Esophagus muscularis mucosa (tissue), 4 donors: ENCODE data around the gene KCNG4. TPM values are rescaled to one million over a fixed set of nuclear protein-coding genes. Genes with fewer than 3 reads are reported as not detected.

Experiments
- DNase-seq: peaks from one replicate; pipeline ENCODE4 v3.0.0-alpha.2; 2017; ENCODE audit errors: extremely low spot score
- H3K27ac ChIP-seq, 4 donors: fragments of 200-600 bp; sonication (generic); replicated peaks in 1 of 4; 1 replicate in 3 of 4; 2 replicates in 1 of 4; pipeline ENCODE4 v1.5.1; 2016 to 2019; ENCODE audit warnings: mild to moderate bottlenecking in 1 of 4
- H3K27me3 ChIP-seq, 4 donors: fragments of 200-600 bp; sonication (generic); one replicate each; pipeline versions ENCODE4 v1.5.1 to v1.6.0; 2016 to 2019
- H3K36me3 ChIP-seq, 4 donors: fragments of 200-600 bp; sonication (generic); one replicate each; pipeline ENCODE4 v1.5.1; 2016 to 2019
- H3K4me1 ChIP-seq, 4 donors: fragments of 200-600 bp; sonication (generic); one replicate each; pipeline ENCODE4 v1.5.1; 2016 to 2019
- H3K4me3 ChIP-seq, 4 donors: fragments of 200-600 bp; sonication (generic); 1 replicate in 2 of 4; 2 replicates in 2 of 4; pipeline ENCODE4 v1.5.1; 2016 to 2019; ENCODE audit warnings: mild to moderate bottlenecking in 4 of 4, moderate library complexity in 1 of 4
- H3K9me3 ChIP-seq, 4 donors: fragments of 200-600 bp; sonication (generic); 1 replicate in 3 of 4; 2 replicates in 1 of 4; pipeline ENCODE4 v1.5.1; 2016 to 2019
- CTCF ChIP-seq, 3 experiments: fragments of 200-600 bp in 2 of 3; fragments of 450-650 bp in 1 of 3; sonication (generic) in 2 of 3; IDR thresholded peaks; one replicate each; pipeline ENCODE4 v1.5.1; 2017 to 2019; ENCODE audit warnings: antibody characterized with exemption in 3 of 3, mild to moderate bottlenecking in 2 of 3, moderate library complexity in 1 of 3
- EP300 ChIP-seq: sonication (generic); formaldehyde crosslinking; IDR thresholded peaks from one replicate; pipeline ENCODE4 v1.6.1; 2017; ENCODE audit warnings: antibody characterized with exemption
- POLR2A ChIP-seq: fragments of 450-650 bp; IDR thresholded peaks from one replicate; pipeline ENCODE4 v1.6.1; 2017; ENCODE audit warnings: antibody characterized with exemption, moderate library complexity, mild to moderate bottlenecking, low read depth
- POLR2AphosphoS5 ChIP-seq, 2 donors: sonication (generic); formaldehyde crosslinking; IDR thresholded peaks; one replicate each; pipeline ENCODE4 v1.6.1; 2017; ENCODE audit warnings: antibody characterized with exemption in 2 of 2
- WGBS: methylation state at CpG from one replicate; pipeline ENCODE4 v1.1.5; 2018; 5-methylcytosine and 5-hydroxymethylcytosine counted together
- intact Hi-C: fragments of 100-400 bp; cut with DNase I; formaldehyde crosslinking; loops from one replicate; pipeline ENCODE4 v1.15.1; 2023
- total RNA-seq, 4 donors: library from RNA; depleted of rRNA; stranded (reverse); fragments of >200 nt; gene quantifications; one replicate each; pipeline versions ENCODE4 v1.1.0 to v1.2.1, GENCODE V29; 2016

KCNG4 gene
- total RNA-seq, 4 donors from 2014 or later, result not detected

- peaks cover 0 to 6% (median 0%) of the 10 kb centered on the region in 4 donors for H3K4me1 ChIP-seq
- 60% methylated on average over 10 of the region's 10 CpGs for WGBS
- H3K27me3 ChIP-seq, result peaks cover 0 to 31% (median 0%) of the 10 kb centered on the region in 4 donors
- TF ChIP-seq CTCF (IDR thresholded peaks at IDR 0.05) (no peak), POLR2AphosphoS5 (IDR thresholded peaks at IDR 0.05) (no peak), POLR2A (no peak), EP300 (no peak)
- no peak for DNase-seq
- intact Hi-C loops, result no loop called here
- no peaks in the 10 kb centered on the region for H3K36me3 ChIP-seq
- no peak overlapping the region for H3K27ac ChIP-seq
- no peak overlapping the region for H3K4me3 ChIP-seq
- H3K9me3 ChIP-seq, result no peaks in the 10 kb centered on the region
Observed at GRCh38 chr16:84198401-84198800, 41.4 kb downstream of the KCNG4 start.

GRCh38 chr16:84197466-84198128 lies 42.2 kb downstream of the KCNG4 start:
- H3K9me3 ChIP-seq, result no peaks in the 10 kb centered on the region
- no peak overlapping the region for H3K4me3 ChIP-seq
- DNase-seq, result no peak
- no peaks in the 10 kb centered on the region for H3K36me3 ChIP-seq
- WGBS, result 94% methylated on average over 5 of the region's 14 CpGs
- intact Hi-C loops, result no loop called here
- no peak overlapping the region for H3K27ac ChIP-seq
- peaks cover 0 to 6% (median 0%) of the 10 kb centered on the region in 4 donors for H3K4me1 ChIP-seq
- peaks cover 0 to 31% (median 0%) of the 10 kb centered on the region in 4 donors for H3K27me3 ChIP-seq
- no peak for TF ChIP-seq CTCF (IDR thresholded peaks at IDR 0.05)
- no peak for TF ChIP-seq POLR2A
- TF ChIP-seq POLR2AphosphoS5 (IDR thresholded peaks at IDR 0.05), result no peak
- no peak for TF ChIP-seq EP300

- intact Hi-C loops, result no loop called here
- TF ChIP-seq POLR2AphosphoS5 (IDR thresholded peaks at IDR 0.05) (no peak), POLR2A (no peak), CTCF (IDR thresholded peaks at IDR 0.05) (no peak), EP300 (no peak)
- Histone ChIP-seq H3K4me3 (no peak overlapping the region), H3K27me3 (peaks cover 0 to 31% (median 0%) of the 10 kb centered on the region in 4 donors), H3K36me3 (no peaks in the 10 kb centered on the region), H3K27ac (no peak overlapping the region), H3K9me3 (no peaks in the 10 kb centered on the region), H3K4me1 (peaks cover 0 to 6% (median 0%) of the 10 kb centered on the region in 4 donors)
- WGBS, result 83% methylated on average over 11 of the region's 16 CpGs
- DNase-seq, result no peak
Observed at GRCh38 chr16:84196727-84197394, 43.0 kb downstream of the KCNG4 start.

- intact Hi-C loops, result no loop called here
- TF ChIP-seq EP300 (no peak), POLR2A (no peak), POLR2AphosphoS5 (IDR thresholded peaks at IDR 0.05) (no peak), CTCF (IDR thresholded peaks at IDR 0.05) (no peak)
- no peaks in the 10 kb centered on the region for H3K9me3 ChIP-seq
- no peak overlapping the region for H3K27ac ChIP-seq
- no peaks in the 10 kb centered on the region for H3K36me3 ChIP-seq
- WGBS, result 92% methylated on average over 5 of the region's 16 CpGs
- H3K27me3 ChIP-seq, result peaks cover 0 to 31% (median 0%) of the 10 kb centered on the region in 4 donors
- H3K4me1 ChIP-seq, result peaks cover 0 to 6% (median 0%) of the 10 kb centered on the region in 4 donors
- DNase-seq, result no peak
- no peak overlapping the region for H3K4me3 ChIP-seq
Observed at GRCh38 chr16:84196101-84196500, 43.7 kb downstream of the KCNG4 start.
